SK-N-SH (cell line): ENCODE measurements around the gene TBX1. TPM values are rescaled to one million over a fixed set of nuclear protein-coding genes. Genes with fewer than 3 reads are reported as not detected.

Experiments
- CTCF ChIA-PET: fragments of 300-600, 350-600 bp; formaldehyde crosslinking; extraction: SDS; loops from one replicate; lab custom pipeline; 2021; lab: Yijun Ruan, JAX
- POLR2A ChIA-PET: fragments of 350-600 bp; sonication (Branson Sonifier 250); formaldehyde crosslinking; extraction: SDS; loops from one replicate; lab custom pipeline; 2020; ENCODE audit warnings: antibody characterized with exemption, inconsistent platforms; lab: Yijun Ruan, JAX
- DNase-seq: peaks from one replicate; pipeline ENCODE4 v3.0.0; 2012
- H2AFZ ChIP-seq: fragments of 200-600 bp; sonication (generic); 2 replicates; pipeline ENCODE4 v1.8.1; 2016; ENCODE audit warnings: antibody characterized with exemption, mild to moderate bottlenecking, low read depth
- H3F3A ChIP-seq: fragments of 200-600 bp; sonication (generic); replicated peaks from 2 replicates; pipeline ENCODE3; 2016; ENCODE audit warnings: antibody characterized with exemption, mild to moderate bottlenecking; ENCODE audit not compliant: insufficient read depth
- H3K27ac ChIP-seq, 2 experiments: fragments of 200-500 bp in 1 of 2; fragments of 200-600 bp in 1 of 2; sonication (Bioruptor generic) in 1 of 2; sonication (generic), shearing (Covaris generic) in 1 of 2; 2 replicates each; pipeline versions ENCODE4 v1.5.1 to v1.6.1; 2014 to 2016; ENCODE audit warnings: low read depth in 2 of 2, inconsistent platforms in 1 of 2, low read length in 1 of 2, mild to moderate bottlenecking in 1 of 2, mixed read lengths in 1 of 2
- H3K27me3 ChIP-seq: fragments of 200-600 bp; sonication (generic), shearing (Covaris generic); 2 replicates; pipeline ENCODE4 v1.6.1; 2016; ENCODE audit warnings: mixed run types; ENCODE audit not compliant: insufficient read depth
- H3K36me3 ChIP-seq, 2 experiments: fragments of 200-500 bp in 1 of 2; fragments of 200-600 bp in 1 of 2; sonication (Bioruptor generic) in 1 of 2; sonication (generic) in 1 of 2; replicated peaks in 1 of 2; 2 replicates each; pipeline versions ENCODE3 to v1.5.1; 2014 to 2016; ENCODE audit warnings: low read length in 1 of 2, mild to moderate bottlenecking in 1 of 2; ENCODE audit not compliant: insufficient read depth in 2 of 2, control insufficient read depth in 1 of 2
- H3K4me1 ChIP-seq, 2 experiments: fragments of 200-500 bp in 1 of 2; fragments of 200-600 bp in 1 of 2; sonication (Bioruptor generic) in 1 of 2; sonication (generic), shearing (Covaris generic) in 1 of 2; 2 replicates each; pipeline versions ENCODE4 v1.5.1 to v1.6.1; 2014 to 2016; ENCODE audit warnings: low read depth in 1 of 2, low read length in 1 of 2, mixed run types in 1 of 2; ENCODE audit not compliant: insufficient read depth in 2 of 2, control insufficient read depth in 1 of 2
- H3K4me2 ChIP-seq: fragments of 200-600 bp; sonication (generic), shearing (Covaris generic); 2 replicates; pipeline ENCODE4 v1.6.1; 2017; ENCODE audit warnings: mixed run types
- H3K4me3 ChIP-seq, 2 experiments: fragments of 200-500 bp in 1 of 2; fragments of 200-600 bp in 1 of 2; sonication (Bioruptor generic) in 1 of 2; sonication (generic), shearing (Covaris generic) in 1 of 2; 2 replicates each; pipeline versions ENCODE4 v1.5.1 to v1.8.1; 2014 to 2016; ENCODE audit warnings: low read depth in 2 of 2, inconsistent platforms in 1 of 2, low read length in 1 of 2, mild to moderate bottlenecking in 1 of 2, mixed read lengths in 1 of 2, moderate library complexity in 1 of 2
- H3K79me2 ChIP-seq: fragments of 200-600 bp; sonication (generic); 2 replicates; pipeline ENCODE4 v1.8.1; 2017; ENCODE audit warnings: mild to moderate bottlenecking; ENCODE audit not compliant: insufficient read depth
- H3K9ac ChIP-seq: fragments of 200-600 bp; sonication (generic); 2 replicates; pipeline ENCODE4 v1.6.1; 2017; ENCODE audit warnings: mixed run types
- H3K9me2 ChIP-seq: fragments of 200-600 bp; sonication (generic); 2 replicates; pipeline ENCODE4 v1.6.1; 2017; ENCODE audit warnings: mixed run types
- H3K9me3 ChIP-seq: fragments of 200-600 bp; sonication (generic); 2 replicates; pipeline ENCODE4 v1.6.1; 2017; ENCODE audit warnings: mixed run types, mild to moderate bottlenecking, moderate library complexity
- H4K20me1 ChIP-seq: fragments of 200-600 bp; sonication (generic); 2 replicates; pipeline ENCODE4 v1.6.1; 2017; ENCODE audit warnings: mild to moderate bottlenecking, mixed run types; ENCODE audit not compliant: insufficient read depth
- ELF1 ChIP-seq: IDR thresholded peaks from 2 replicates; pipeline ENCODE4 v1.4.0; 2012
- EZH2phosphoT487 ChIP-seq: fragments of 200-600 bp; sonication (generic); IDR thresholded peaks from 2 replicates; pipeline ENCODE4 v1.6.1; 2017; ENCODE audit warnings: low read depth, mixed run types, mild to moderate bottlenecking, antibody characterized with exemption, moderate library complexity, borderline replicate concordance
- FOXJ3 ChIP-seq: sonication (generic); formaldehyde crosslinking; IDR thresholded peaks from 2 replicates; pipeline ENCODE4 v1.5.1; 2020; ENCODE audit warnings: mild to moderate bottlenecking, missing genetic modification reagents
- GABPA ChIP-seq: IDR thresholded peaks from 2 replicates; pipeline ENCODE4 v1.4.0; 2012; ENCODE audit warnings: low read depth, mild to moderate bottlenecking
- MXI1 ChIP-seq: IDR thresholded peaks from 2 replicates; pipeline ENCODE4 v1.6.1; 2012; ENCODE audit warnings: mild to moderate bottlenecking, low read depth, low read length, improper control_type of control experiment
- NRF1 ChIP-seq: IDR thresholded peaks from 2 replicates; pipeline ENCODE4 v1.6.1; 2012; ENCODE audit warnings: low read depth, mild to moderate bottlenecking, low read length
- SMC3 ChIP-seq: IDR thresholded peaks from 2 replicates; pipeline ENCODE4 v1.6.1; 2012; ENCODE audit warnings: low read depth, low read length, improper control_type of control experiment
- WGBS: methylation state at CpG from one replicate; pipeline ENCODE4 v1.1.6; 2017; ENCODE audit warnings: low lambda C conversion rate; 5-methylcytosine and 5-hydroxymethylcytosine counted together
- polyA plus RNA-seq, 3 experiments: library from polyadenylated mRNA; depleted of rRNA; stranded (reverse); fragments of >200 nt; gene quantifications; 2 replicates each; pipeline ENCODE4 v1.2.3, GENCODE V29; 2012
- TF ChIP-seq, protein P1 (sequence below): IDR thresholded peaks from 2 replicates; pipeline ENCODE4 v1.4.0; 2012; ENCODE audit warnings: low read depth
- TF ChIP-seq, protein P2 (sequence below): IDR thresholded peaks from 2 replicates; pipeline ENCODE4 v1.4.0; 2012; ENCODE audit warnings: low read depth, borderline replicate concordance

The TBX1 gene
- polyA plus RNA-seq, 1 of the 3 experiments (the other 2 are of a cell fraction), result not detected

- H3K27me3 ChIP-seq, result peaks cover 27% of the 10 kb centered on the region
- DNase-seq, result no peak
- H3K4me1 ChIP-seq, result no peaks in the 10 kb centered on the region; a peak in 2 of 4 replicates
- 94% methylated on average over 25 of the region's 25 CpGs for WGBS
- ChIA-PET CTCF (interaction anchor here (1.2 to 3.7 kb wide), 8 partner anchors 9 to 145 kb away, joined by 3 to 15 read pairs (median 6); no protein-coding TSS in a partner anchor), POLR2A (no interaction called here)
- no peaks in the 10 kb centered on the region for H3K9me3 ChIP-seq
- no peaks in the 10 kb centered on the region for H3K79me2 ChIP-seq
- H3K27ac ChIP-seq, result no peak overlapping the region
- no peak overlapping the region for H2AFZ ChIP-seq
- no peak overlapping the region for H3K9ac ChIP-seq
- no peaks in the 10 kb centered on the region for H3F3A ChIP-seq
- H3K9me2 ChIP-seq, result no peaks in the 10 kb centered on the region
- H3K4me3 ChIP-seq, result no peak overlapping the region
- no peak overlapping the region for H3K4me2 ChIP-seq
- H3K36me3 ChIP-seq, result no peaks in the 10 kb centered on the region
- TF ChIP-seq, protein P1, sequence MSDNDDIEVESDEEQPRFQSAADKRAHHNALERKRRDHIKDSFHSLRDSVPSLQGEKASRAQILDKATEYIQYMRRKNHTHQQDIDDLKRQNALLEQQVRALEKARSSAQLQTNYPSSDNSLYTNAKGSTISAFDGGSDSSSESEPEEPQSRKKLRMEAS, result no peak
- TF ChIP-seq ELF1 (no peak), MXI1 (no peak), NRF1 (no peak), FOXJ3 (CRISPR knock-in tag) (no peak), EZH2phosphoT487 (no peak), GABPA (no peak), SMC3 (no peak)
- TF ChIP-seq, protein P2, sequence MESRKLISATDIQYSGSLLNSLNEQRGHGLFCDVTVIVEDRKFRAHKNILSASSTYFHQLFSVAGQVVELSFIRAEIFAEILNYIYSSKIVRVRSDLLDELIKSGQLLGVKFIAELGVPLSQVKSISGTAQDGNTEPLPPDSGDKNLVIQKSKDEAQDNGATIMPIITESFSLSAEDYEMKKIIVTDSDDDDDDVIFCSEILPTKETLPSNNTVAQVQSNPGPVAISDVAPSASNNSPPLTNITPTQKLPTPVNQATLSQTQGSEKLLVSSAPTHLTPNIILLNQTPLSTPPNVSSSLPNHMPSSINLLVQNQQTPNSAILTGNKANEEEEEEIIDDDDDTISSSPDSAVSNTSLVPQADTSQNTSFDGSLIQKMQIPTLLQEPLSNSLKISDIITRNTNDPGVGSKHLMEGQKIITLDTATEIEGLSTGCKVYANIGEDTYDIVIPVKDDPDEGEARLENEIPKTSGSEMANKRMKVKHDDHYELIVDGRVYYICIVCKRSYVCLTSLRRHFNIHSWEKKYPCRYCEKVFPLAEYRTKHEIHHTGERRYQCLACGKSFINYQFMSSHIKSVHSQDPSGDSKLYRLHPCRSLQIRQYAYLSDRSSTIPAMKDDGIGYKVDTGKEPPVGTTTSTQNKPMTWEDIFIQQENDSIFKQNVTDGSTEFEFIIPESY, result no peak
- no peaks in the 10 kb centered on the region for H4K20me1 ChIP-seq
These were observed 4.3 kb downstream of the TBX1 start for GRCh38 chr22:19764636-19765476.

DNA sequence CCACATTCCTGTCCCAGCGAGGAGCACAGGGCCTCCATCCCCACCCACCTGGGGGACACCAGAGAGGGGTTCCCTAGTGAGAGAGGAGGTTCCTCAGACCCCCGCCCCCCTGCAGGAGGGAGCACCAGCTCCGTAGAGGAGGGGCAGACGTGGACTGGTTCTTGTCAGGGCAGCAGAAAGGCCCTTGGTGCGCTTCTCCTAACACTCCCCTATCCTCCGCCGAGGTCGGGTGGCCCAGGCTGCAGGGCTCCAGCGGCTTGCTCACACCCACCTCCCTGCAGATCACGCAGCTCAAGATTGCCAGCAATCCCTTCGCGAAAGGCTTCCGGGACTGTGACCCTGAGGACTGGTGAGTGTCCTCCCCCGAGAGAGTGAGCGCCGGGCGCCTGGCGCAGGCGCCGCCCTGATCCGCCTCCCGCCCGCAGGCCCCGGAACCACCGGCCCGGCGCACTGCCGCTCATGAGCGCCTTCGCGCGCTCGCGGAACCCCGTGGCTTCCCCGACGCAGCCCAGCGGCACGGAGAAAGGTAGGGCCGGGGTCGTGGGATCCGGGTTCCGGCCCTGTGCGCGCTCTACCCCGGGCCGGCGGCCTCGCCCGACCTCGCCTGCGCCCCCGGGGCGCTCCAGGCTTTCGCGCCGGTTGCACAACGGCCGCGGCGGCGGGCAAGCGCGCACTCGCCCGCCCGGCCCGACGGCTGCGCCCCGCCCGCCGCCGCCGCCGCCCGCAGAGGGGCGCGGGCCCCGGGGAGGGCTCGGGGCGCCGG is 5.1 kb downstream of the TBX1 start:
- Histone ChIP-seq H3K27ac (no peak overlapping the region), H4K20me1 (no peaks in the 10 kb centered on the region), H3F3A (no peaks in the 10 kb centered on the region), H3K9me3 (no peaks in the 10 kb centered on the region), H3K79me2 (no peaks in the 10 kb centered on the region), H3K9ac (no peak overlapping the region), H3K36me3 (no peaks in the 10 kb centered on the region), H2AFZ (no peak overlapping the region), H3K27me3 (peaks cover 31% of the 10 kb centered on the region), H3K4me2 (no peak overlapping the region), H3K9me2 (no peaks in the 10 kb centered on the region), H3K4me3 (no peak overlapping the region), H3K4me1 (no peaks in the 10 kb centered on the region; a peak in 1 of 4 replicates)
- DNase-seq, result no peak
- CTCF ChIA-PET, result interaction anchor here (1.2 to 3.0 kb wide), 4 partner anchors 15 to 144 kb away, joined by 3 to 15 read pairs (median 6); no protein-coding TSS in a partner anchor
- 53% methylated on average over 7 of the region's 83 CpGs for WGBS
- TF ChIP-seq EZH2phosphoT487 (0 out of 2 replicates have a peak, but pooled peaks have one; percentile 45), MXI1 (no peak)
- POLR2A ChIA-PET, result no interaction called here
